Brain pericyte (primary cell): Measurements from ENCODE around the gene GZF1.

ENCODE experiments used
- DNase-seq: peaks from one replicate; pipeline ENCODE4 v3.0.0-alpha.2; 2012; ENCODE audit warnings: low read depth, low spot score

Gene GZF1

GRCh38 chr20:23369072-23369823 lies 7.3 kb downstream of the GZF1 start:
- no peak for DNase-seq

- no peak for DNase-seq
These were observed 8.3 kb downstream of the GZF1 start for GRCh38 chr20:23370274-23370673.

- DNase-seq, result no peak
These were observed 8.9 kb downstream of the GZF1 start for GRCh38 chr20:23370873-23371272.

- no peak for DNase-seq
These were observed 9.5 kb downstream of the GZF1 start for GRCh38 chr20:23371496-23371895.

- DNase-seq, result no peak
These were observed 12.5 kb downstream of the GZF1 start for GRCh38 chr20:23374441-23374840.

GRCh38 chr20:23375827-23376226 lies 13.8 kb downstream of the GZF1 start:
- no peak for DNase-seq

- DNase-seq, result no peak
These were observed 17.8 kb downstream of the GZF1 start for GRCh38 chr20:23379772-23380171.

- no peak for DNase-seq
These were observed 19.9 kb downstream of the GZF1 start for GRCh38 chr20:23381876-23382275.

GRCh38 chr20:23386304-23387117 lies 24.5 kb downstream of the GZF1 start:
- DNase-seq, result no peak

GRCh38 chr20:23387118-23387443 lies 25.1 kb downstream of the GZF1 start:
- DNase-seq, result no peak

GRCh38 chr20:23390091-23390774 lies 28.3 kb downstream of the GZF1 start:
- DNase-seq, result no peak

GRCh38 chr20:23391707-23392310 lies 29.8 kb downstream of the GZF1 start:
- no peak for DNase-seq

- DNase-seq, result no peak
These were observed 32.2 kb downstream of the GZF1 start for GRCh38 chr20:23393996-23394775.

- no peak for DNase-seq
These were observed 35.1 kb downstream of the GZF1 start for GRCh38 chr20:23396950-23397627.

- DNase-seq, result no peak
These were observed 36.0 kb downstream of the GZF1 start for GRCh38 chr20:23397961-23398360.

GRCh38 chr20:23399568-23400241 lies 37.7 kb downstream of the GZF1 start:
- no peak for DNase-seq

- DNase-seq, result no peak
These were observed 39.1 kb downstream of the GZF1 start for GRCh38 chr20:23401051-23401450.

- no peak for DNase-seq
These were observed 41.8 kb downstream of the GZF1 start for GRCh38 chr20:23403751-23404150.

- DNase-seq, result no peak
These were observed 42.2 kb downstream of the GZF1 start for GRCh38 chr20:23404196-23404595.

- no peak for DNase-seq
These were observed 44.9 kb downstream of the GZF1 start for GRCh38 chr20:23406880-23407279.
